T-cell (primary cell): ENCODE data around the gene ZFAND2A. TPM values are rescaled to one million over a fixed set of nuclear protein-coding genes. Genes with fewer than 3 reads are reported as not detected.
A peak's percentile ranks its signal among the peaks of the same experiment; 100 is the strongest.
"Not testable (repeated sequence)": the region's sequence is repeated elsewhere in the genome, so short reads cannot be mapped to it uniquely, and the experiment has no call there.

Experiments
- ATAC-seq, 4 experiments: fragments of 200-7000 bp in 3 of 4; fragments of 150-1000 bp in 1 of 4; cut with Tn5 transposase; replicated peaks in 1 of 4; 1 replicate in 3 of 4; 2 replicates in 1 of 4; pipeline ENCODE4 v1.10.0; 2021; ENCODE audit warnings: moderate library complexity in 3 of 4, mild to moderate bottlenecking in 2 of 4, moderate number of reproducible peaks in 1 of 4
- CTCF ChIA-PET, 2 donors: fragments of 300-600 bp; sonication (Branson Sonifier 250); formaldehyde crosslinking; loops; one replicate each; lab custom pipeline; 2022; ENCODE audit warnings: antibody characterized with exemption in 2 of 2; lab: Charles Lee
- POLR2A ChIA-PET, 2 donors: fragments of 300-600 bp; sonication (Branson Sonifier 250); formaldehyde crosslinking; loops; one replicate each; lab custom pipeline; 2022; ENCODE audit warnings: antibody characterized with exemption in 2 of 2; lab: Charles Lee
- DNase-seq, 35 experiments: peaks; one replicate each; pipeline versions ENCODE4 v3.0.0 to v3.0.0-alpha.2; 2013 to 2023
- H3K27ac ChIP-seq: one replicate; pipeline ENCODE4 v1.5.1; 2013; ENCODE audit warnings: low read length
- H3K27me3 ChIP-seq, 2 experiments: replicated peaks in 1 of 2; 1 replicate in 1 of 2; 2 replicates in 1 of 2; pipeline versions ENCODE4 v1.6.1 to v1.7.0; 2013; ENCODE audit warnings: low read length in 1 of 2, mixed read lengths in 1 of 2; ENCODE audit not compliant: control insufficient read depth in 2 of 2, insufficient read depth in 2 of 2; ENCODE audit errors: extremely low read depth in 1 of 2
- H3K36me3 ChIP-seq, 2 donors: 1 replicate in 1 of 2; 2 replicates in 1 of 2; pipeline versions ENCODE4 v1.6.1 to v1.7.0; 2013; ENCODE audit warnings: low read length in 1 of 2; ENCODE audit not compliant: control insufficient read depth in 2 of 2, insufficient read depth in 1 of 2; ENCODE audit errors: extremely low read depth in 1 of 2
- H3K4me1 ChIP-seq, 2 experiments: 1 replicate in 1 of 2; 2 replicates in 1 of 2; pipeline versions ENCODE4 v1.6.1 to v1.7.0; 2013; ENCODE audit warnings: low read length in 2 of 2, mixed read lengths in 1 of 2; ENCODE audit not compliant: insufficient read depth in 2 of 2, control insufficient read depth in 1 of 2; ENCODE audit errors: extremely low read depth in 1 of 2
- H3K4me3 ChIP-seq, 2 donors: 1 replicate in 1 of 2; 2 replicates in 1 of 2; pipeline versions ENCODE4 v1.5.1 to v1.7.0; 2013; ENCODE audit warnings: mild to moderate bottlenecking in 2 of 2, low read length in 1 of 2, moderate library complexity in 1 of 2; ENCODE audit not compliant: control insufficient read depth in 1 of 2; ENCODE audit errors: extremely low read depth in 1 of 2
- H3K9me3 ChIP-seq: 2 replicates; pipeline ENCODE4 v1.7.0; 2013
- H3K27ac Mint-ChIP-seq, 2 donors: one replicate each; pipeline ENCODE4 v1.8.0; 2020 to 2021; ENCODE audit warnings: mild to moderate bottlenecking in 2 of 2, mixed read lengths in 2 of 2
- H3K27me3 Mint-ChIP-seq, 2 donors: one replicate each; pipeline ENCODE4 v1.8.0; 2021 to 2022; ENCODE audit warnings: mixed read lengths in 2 of 2
- H3K36me3 Mint-ChIP-seq: one replicate; pipeline ENCODE4 v1.8.0; 2021; ENCODE audit warnings: mixed read lengths
- H3K4me1 Mint-ChIP-seq, 3 donors: one replicate each; pipeline ENCODE4 v1.8.0; 2020 to 2022; ENCODE audit warnings: mixed read lengths in 3 of 3, mild to moderate bottlenecking in 1 of 3
- H3K4me3 Mint-ChIP-seq, 3 donors: one replicate each; pipeline ENCODE4 v1.8.0; 2020 to 2022; ENCODE audit warnings: mild to moderate bottlenecking in 3 of 3, mixed read lengths in 3 of 3, moderate library complexity in 3 of 3
- H3K9me3 Mint-ChIP-seq, 3 donors: one replicate each; pipeline ENCODE4 v1.8.0; 2020 to 2022; ENCODE audit warnings: mixed read lengths in 3 of 3
- WGBS: methylation state at CpG from one replicate; pipeline ENCODE4 v1.1.5; 2013; ENCODE audit warnings: missing lambda C conversion rate; ENCODE audit not compliant: insufficient coverage; 5-methylcytosine and 5-hydroxymethylcytosine counted together
- total RNA-seq, 35 experiments: library from RNA in 6 of 35; stranded (reverse) in 6 of 35; fragments of 120-200 nt in 1 of 35; gene quantifications; one replicate each; pipeline versions ENCODE4 v1.2.1 to v1.2.4 and lab custom pipeline; 2013 to 2026

Gene ZFAND2A
- total RNA-seq, 5 donors from 2014 or later (not counting 1 experiment from before 2014, with no cell fraction given) = 26.6 to 77.3 (median 30.1) TPM

DNA sequence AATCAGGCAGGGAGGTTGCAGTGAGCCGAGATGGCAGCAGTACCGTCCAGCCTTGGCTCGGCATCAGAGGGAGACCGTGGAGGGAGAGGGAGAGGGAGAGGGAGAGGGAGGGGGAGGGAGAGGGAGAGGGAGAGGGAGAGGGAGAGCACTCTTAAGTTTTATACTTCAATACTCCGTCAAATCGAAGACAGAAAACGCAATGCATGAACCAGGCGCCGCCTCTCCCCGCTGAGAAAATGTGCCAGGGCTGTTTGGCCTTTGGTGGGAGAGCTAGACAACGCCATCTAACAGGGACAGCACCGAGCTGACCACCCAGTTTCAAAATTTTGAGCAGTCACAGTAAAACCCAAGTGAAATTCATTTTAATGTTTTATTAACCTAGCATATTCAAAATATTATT, 12.1 kb downstream of the ZFAND2A start:
- H3K9me3 ChIP-seq, H3K4me3 ChIP-seq, CTCF ChIA-PET, H3K27ac Mint-ChIP-seq, H3K9me3 Mint-ChIP-seq, DNase-seq, H3K4me1 Mint-ChIP-seq, H3K4me3 Mint-ChIP-seq, H3K27me3 ChIP-seq, POLR2A ChIA-PET, H3K27ac ChIP-seq, H3K27me3 Mint-ChIP-seq, ATAC-seq, H3K4me1 ChIP-seq: not testable (repeated sequence)
- 97% methylated on average over 6 of the region's 12 CpGs for WGBS
- H3K36me3 ChIP-seq = peaks cover 12 to 22% of the 10 kb centered on the region in 2 donors
- peaks cover 11% of the 10 kb centered on the region for H3K36me3 Mint-ChIP-seq

DNA sequence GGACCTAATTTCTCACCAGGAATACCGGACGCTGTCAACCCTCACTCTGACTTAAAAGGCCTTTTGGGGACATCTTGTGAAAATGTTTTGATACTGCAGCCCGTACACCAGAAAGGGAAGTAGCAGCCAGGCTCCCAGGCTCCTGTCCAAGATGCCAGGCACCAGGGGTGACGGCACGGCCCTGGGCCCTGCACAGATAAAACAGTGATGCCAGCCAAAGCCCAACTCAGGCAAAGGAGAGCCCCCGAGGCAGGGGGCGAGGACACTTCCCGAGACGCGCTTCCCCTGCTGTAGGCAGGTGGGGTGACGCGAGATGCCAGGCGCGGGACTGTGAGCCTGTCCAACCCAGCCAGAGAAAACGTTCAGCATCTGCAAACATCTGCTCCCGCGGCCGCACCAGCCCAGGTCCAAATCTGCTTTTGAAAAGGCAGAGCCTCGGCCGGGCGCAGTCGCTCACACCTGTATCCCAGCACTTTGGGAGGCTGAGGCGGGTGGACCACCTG, 15.7 kb downstream of the ZFAND2A start:
- Histone ChIP-seq H3K4me3 (no peak overlapping the region), H3K9me3 (no peaks in the 10 kb centered on the region), H3K27ac (no peak overlapping the region), H3K36me3 (no peaks in the 10 kb centered on the region), H3K27me3 (peaks cover 0 to 6% of the 10 kb centered on the region in 2 experiments), H3K4me1 (no peaks in the 10 kb centered on the region)
- DNase-seq (no peak), ATAC-seq (no peak)
- no peaks in the 10 kb centered on the region for H3K27me3 Mint-ChIP-seq
- H3K4me1 Mint-ChIP-seq = no peaks in the 10 kb centered on the region
- no peak overlapping the region for H3K4me3 Mint-ChIP-seq
- WGBS = 63% methylated on average over 22 of the region's 23 CpGs
- no peak overlapping the region for H3K27ac Mint-ChIP-seq
- H3K9me3 Mint-ChIP-seq = no peaks in the 10 kb centered on the region
- POLR2A ChIA-PET = interaction anchor here in 1 of 2 donors (0.6 kb wide), 1 partner anchor 66 kb away, joined by 5 read pairs; no protein-coding TSS in a partner anchor
- H3K36me3 Mint-ChIP-seq = no peaks in the 10 kb centered on the region
- CTCF ChIA-PET = no interaction called here

DNA sequence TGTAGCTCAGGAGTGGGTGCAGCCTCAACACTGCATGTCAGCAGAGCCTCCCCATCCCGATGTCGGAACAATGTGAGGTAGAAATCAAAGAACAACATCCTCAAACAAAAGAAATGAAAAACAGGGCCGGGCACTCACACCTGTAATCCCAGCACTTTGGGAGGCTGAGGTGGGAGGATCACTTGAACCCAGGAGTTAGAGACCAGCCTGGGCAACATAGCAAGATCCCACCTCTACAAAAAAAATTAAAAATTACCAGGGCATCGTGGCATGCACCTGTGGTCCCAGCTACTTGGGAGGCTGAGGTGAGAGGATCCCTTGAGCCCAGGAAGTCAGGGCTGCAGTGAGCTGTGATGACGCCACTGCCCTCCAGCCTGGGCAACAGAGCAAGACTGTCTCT, 17.0 kb downstream of the ZFAND2A start:
- ATAC-seq, CTCF ChIA-PET, H3K36me3 ChIP-seq, H3K36me3 Mint-ChIP-seq, H3K9me3 ChIP-seq, H3K9me3 Mint-ChIP-seq, H3K27me3 ChIP-seq, DNase-seq, POLR2A ChIA-PET, H3K27me3 Mint-ChIP-seq, H3K4me3 Mint-ChIP-seq, H3K4me1 Mint-ChIP-seq, H3K27ac ChIP-seq, H3K4me3 ChIP-seq, H3K4me1 ChIP-seq, H3K27ac Mint-ChIP-seq: not testable (repeated sequence)
- WGBS = 80% methylated on average over 1 of the region's 5 CpGs

DNA sequence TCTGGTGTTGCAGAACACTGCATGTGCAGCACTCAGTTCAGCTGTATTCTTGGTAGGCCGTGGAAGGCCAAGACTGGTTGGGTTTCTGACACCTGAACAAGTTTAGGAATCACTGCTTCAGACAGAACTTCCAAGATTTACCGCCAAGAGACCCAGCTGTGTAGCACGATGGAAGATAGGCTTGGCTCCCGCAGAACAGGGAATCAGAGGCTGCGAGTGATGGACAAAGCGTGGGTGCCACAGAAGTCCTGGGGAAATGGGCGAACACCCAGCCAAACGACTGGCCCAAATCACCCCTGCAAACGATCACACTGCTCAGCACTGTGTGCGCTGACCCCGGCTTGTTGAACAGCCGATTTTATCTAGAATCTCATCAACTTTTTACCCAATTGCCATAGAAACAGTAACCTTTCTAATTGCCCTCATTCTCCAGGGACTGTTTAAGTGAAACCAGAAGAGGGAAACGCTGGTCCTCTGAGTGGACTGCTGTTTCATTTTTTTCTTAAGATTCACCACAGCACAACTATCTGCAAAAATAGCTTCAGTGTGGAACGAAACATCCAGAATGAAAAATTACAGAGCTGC, 17.9 kb downstream of the ZFAND2A start:
- ChIA-PET CTCF (interaction anchor here in 1 of 2 donors (0.5 kb wide), 1 partner anchor 158 kb away, joined by 4 read pairs; no protein-coding TSS in a partner anchor), POLR2A (interaction anchor here in 1 of 2 donors (0.7 kb wide), 1 partner anchor 13 kb away, joined by 5 read pairs; no protein-coding TSS in a partner anchor)
- Mint-ChIP-seq H3K4me1 (peaks cover 5 to 10% (median 10%) of the 10 kb centered on the region in 3 donors), H3K36me3 (no peaks in the 10 kb centered on the region), H3K27me3 (no peaks in the 10 kb centered on the region), H3K27ac (no peak overlapping the region), H3K4me3 (no peak overlapping the region), H3K9me3 (no peaks in the 10 kb centered on the region)
- H3K4me3 ChIP-seq = no peak overlapping the region
- ATAC-seq = no peak
- H3K9me3 ChIP-seq = no peaks in the 10 kb centered on the region
- peaks cover 3 to 14% of the 10 kb centered on the region in 2 experiments for H3K4me1 ChIP-seq
- H3K27ac ChIP-seq = no peak overlapping the region
- WGBS = 91% methylated on average over 13 of the region's 14 CpGs
- no peak for DNase-seq
- peaks cover 0 to 6% of the 10 kb centered on the region in 2 experiments for H3K27me3 ChIP-seq
- no peaks in the 10 kb centered on the region for H3K36me3 ChIP-seq

DNA sequence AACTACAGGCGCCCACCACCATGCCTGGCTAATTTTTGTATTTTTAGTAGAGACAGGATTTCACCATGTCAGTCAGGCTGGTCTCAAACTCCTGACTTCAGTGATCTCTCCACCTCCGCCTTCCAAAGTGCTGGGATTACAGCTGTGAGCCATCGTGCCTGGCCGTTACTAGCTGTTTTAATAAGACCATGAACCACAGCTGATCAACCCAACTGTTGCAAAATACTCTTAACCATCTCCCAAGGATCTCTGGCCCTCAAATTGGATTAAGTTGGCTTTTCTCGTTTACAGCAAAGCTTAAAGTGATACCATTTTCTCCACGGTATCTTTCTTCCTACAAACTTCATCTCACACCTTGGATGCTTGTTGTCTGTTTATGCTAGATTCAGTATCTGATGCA, 18.3 kb downstream of the ZFAND2A start:
- 84% methylated on average over 4 of the region's 6 CpGs for WGBS
- H3K4me3 ChIP-seq = no peak overlapping the region
- DNase-seq (no peak), ATAC-seq (no peak)
- peaks cover 5 to 19% of the 10 kb centered on the region in 2 experiments for H3K4me1 ChIP-seq
- H3K9me3 ChIP-seq = no peaks in the 10 kb centered on the region
- H3K27me3 Mint-ChIP-seq = no peaks in the 10 kb centered on the region
- H3K4me3 Mint-ChIP-seq = no peak overlapping the region
- H3K27ac Mint-ChIP-seq = no peak overlapping the region
- peaks cover 0 to 6% of the 10 kb centered on the region in 2 experiments for H3K27me3 ChIP-seq
- ChIA-PET POLR2A (no interaction called here), CTCF (no interaction called here)
- no peaks in the 10 kb centered on the region for H3K36me3 ChIP-seq
- H3K9me3 Mint-ChIP-seq = no peaks in the 10 kb centered on the region
- no peaks in the 10 kb centered on the region for H3K36me3 Mint-ChIP-seq
- H3K27ac ChIP-seq = no peak overlapping the region
- H3K4me1 Mint-ChIP-seq = peaks cover 10 to 15% (median 15%) of the 10 kb centered on the region in 3 donors

DNA sequence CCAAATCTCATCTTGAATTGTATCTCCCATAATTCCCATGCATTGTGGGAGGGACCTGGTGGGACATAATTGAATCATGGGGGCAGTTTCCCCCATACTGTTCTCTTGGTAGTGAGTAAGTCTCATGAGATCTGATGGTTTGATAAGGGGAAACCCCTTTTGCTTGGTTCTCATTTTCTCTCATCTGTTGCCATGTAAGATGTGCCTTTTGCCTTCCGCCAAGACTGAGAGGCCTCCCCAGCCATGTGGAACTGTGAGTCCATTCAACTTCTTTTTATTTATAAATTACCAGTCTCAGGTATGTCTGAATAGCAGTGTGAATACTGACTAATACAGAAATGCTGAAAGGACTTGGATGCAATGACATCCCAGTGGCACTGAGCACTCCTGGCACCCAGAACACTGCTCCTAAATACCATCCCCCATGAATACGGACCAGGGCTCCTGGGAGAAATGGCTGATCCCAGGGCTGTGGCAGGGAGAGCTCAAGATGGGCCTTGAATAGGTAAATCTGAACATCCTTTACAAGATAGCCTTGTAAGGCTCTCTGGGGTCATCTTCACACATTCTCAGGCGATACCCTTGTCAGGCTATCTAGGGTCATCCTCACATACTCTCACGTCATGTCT, 19.4 kb downstream of the ZFAND2A start:
- H3K4me1 ChIP-seq = peaks cover 5 to 20% of the 10 kb centered on the region in 2 experiments
- H3K4me3 Mint-ChIP-seq = peak overlapping the region in 1 of 3 donors; percentile 3

More for the DNA sequence above, 19.4 kb downstream of the ZFAND2A start:
- ChIA-PET POLR2A (no interaction called here), CTCF (no interaction called here)
- H3K4me3 ChIP-seq = no peak overlapping the region
- H3K27me3 ChIP-seq = peaks cover 0 to 6% of the 10 kb centered on the region in 2 experiments
- 87% methylated on average over 3 of the region's 4 CpGs for WGBS
- no peaks in the 10 kb centered on the region for H3K36me3 ChIP-seq
- H3K27ac ChIP-seq = no peak overlapping the region
- H3K27me3 Mint-ChIP-seq = no peaks in the 10 kb centered on the region
- H3K9me3 Mint-ChIP-seq = no peaks in the 10 kb centered on the region
- H3K4me1 Mint-ChIP-seq = peaks cover 13 to 16% (median 16%) of the 10 kb centered on the region in 3 donors
- DNase-seq (no peak), ATAC-seq (no peak)
- no peaks in the 10 kb centered on the region for H3K36me3 Mint-ChIP-seq
- no peak overlapping the region for H3K27ac Mint-ChIP-seq
- no peaks in the 10 kb centered on the region for H3K9me3 ChIP-seq
